GM12873 (cell line): ENCODE results near the gene ALOX5AP.

Experiments used
- CTCF ChIP-seq: IDR thresholded peaks from 2 replicates; pipeline ENCODE4 v1.5.1; 2012; ENCODE audit warnings: low read depth, mild to moderate bottlenecking, moderate library complexity, low read length, control low read depth; ENCODE audit not compliant: insufficient read depth; ENCODE audit errors: missing control alignments

ALOX5AP gene

DNA sequence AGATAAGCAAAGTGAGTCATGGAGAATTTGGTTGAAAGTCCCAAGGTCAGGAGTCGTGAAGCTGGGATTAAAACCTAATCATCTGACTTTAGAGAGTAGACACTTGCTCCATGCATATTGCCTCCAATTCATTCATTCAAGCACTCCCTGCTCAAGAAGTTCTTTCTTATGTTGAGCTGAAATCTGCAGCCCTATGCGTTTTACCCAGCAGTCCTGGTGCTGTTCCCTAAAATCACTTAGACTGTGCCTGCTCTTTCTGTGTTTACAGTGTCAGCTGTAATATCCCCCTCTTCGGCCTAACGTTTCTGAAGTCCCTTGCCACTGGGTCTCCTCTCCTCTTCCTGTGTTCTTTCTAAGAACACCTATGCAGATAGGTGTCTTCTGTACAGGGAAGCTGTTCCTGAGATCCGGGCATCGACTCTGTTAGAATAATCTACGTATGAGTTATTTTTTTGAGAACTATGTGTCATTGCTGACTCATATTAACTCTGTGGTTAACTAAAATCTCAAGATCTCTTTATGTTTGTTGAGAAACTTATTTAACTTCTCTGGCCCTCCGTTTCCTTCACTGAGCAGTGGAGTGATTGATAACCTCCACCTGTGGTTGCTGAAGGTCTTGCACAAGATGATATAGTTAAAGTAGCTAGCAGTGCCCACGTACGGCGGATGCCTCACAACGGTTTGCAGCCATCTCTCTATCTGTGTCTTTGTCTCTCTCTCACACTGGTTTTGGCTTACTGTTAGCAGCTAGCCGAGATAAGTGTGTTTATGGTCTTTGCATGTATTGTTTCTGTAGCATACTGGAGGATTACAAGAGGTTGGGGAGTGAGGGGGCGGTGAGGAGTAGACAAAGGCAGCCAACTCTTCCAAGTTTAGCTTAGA lies 4.7 kb downstream of the ALOX5AP start:
- TF ChIP-seq CTCF, result peak; percentile 25

DNA sequence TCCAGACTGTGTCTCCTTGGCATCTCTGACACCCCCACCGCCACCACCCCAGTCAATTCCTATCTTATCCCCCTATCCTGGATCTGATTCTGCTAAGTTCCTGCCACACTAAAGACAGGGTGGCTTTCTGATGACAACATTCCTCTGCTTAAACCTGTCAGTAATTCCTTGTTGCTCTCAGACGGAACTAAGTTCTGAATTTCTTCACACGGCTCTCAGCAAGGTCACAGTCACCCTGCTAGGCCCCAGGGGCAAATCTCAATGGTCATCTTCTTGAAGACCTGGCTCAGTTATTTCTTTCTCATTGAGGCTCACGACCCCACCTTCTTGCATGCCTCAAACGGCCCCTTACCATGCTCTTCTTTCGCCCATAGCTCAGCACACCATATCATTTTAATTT lies 7.6 kb downstream of the ALOX5AP start:
- no peak for TF ChIP-seq CTCF

DNA sequence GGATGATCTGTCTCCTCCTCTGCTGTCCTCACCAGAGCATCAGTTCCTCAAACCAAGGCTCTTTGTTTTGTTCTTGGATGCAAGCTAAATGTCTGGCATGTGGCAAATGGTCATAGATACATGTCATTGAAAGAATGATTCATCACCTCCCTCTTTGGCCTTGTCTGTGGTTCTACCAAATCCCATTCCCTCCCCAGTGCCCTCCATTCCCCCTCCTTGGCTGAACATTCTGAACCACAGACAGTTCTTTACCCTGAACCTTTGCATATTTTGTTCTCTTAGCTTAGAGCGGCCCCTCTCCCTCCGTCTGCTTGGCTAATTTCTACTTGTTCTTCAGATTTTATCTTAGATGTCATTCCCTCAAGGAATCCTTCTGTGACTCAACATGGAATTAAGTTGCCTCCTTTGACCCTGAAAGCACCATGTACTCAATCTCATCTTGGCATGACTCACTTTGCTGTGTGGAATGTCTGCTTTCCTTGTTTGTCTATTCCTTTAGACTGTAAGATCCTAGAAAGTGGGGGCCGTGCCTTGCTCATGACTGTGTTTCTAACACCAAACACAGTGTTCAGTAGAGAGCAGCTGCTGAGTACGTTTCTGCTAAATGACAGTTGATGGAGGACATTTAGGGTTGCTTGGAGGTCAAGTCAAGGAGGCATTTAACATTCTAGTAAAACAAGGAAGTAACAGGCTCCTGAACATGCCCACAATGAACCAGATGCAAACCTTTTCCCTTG lies 8.1 kb downstream of the ALOX5AP start:
- no peak for TF ChIP-seq CTCF

DNA sequence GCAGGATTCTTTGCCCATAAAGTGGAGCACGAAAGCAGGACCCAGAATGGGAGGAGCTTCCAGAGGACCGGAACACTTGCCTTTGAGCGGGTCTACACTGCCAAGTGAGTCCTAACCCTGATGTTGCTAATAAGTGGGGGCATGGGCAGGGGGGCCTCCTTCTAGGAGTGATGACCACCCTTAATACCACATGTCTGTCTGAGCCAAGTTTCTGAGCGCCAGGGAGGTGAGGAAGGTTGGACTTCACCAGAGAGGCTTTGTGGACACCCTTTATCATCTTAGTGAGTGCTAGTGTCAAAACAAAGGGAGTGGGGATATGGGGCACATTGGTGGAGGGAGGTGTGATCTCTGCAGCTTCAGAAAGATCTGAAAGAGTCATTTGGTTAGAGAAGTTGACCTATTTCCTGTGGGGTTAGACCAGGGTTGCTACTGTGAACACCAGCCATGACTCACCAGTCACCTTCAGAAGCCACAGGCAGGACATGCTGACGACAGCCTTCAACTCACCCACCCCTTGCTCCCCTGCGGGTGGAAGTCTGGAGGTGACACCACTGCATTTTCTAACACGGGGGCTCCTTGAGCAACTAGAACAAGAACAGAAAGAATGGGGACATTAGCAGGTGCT lies 8.8 kb downstream of the ALOX5AP start:
- TF ChIP-seq CTCF, result peak; percentile 28

GRCh38 chr13:30744681-30745077 lies 9.3 kb downstream of the ALOX5AP start:
- TF ChIP-seq CTCF, result no peak

DNA sequence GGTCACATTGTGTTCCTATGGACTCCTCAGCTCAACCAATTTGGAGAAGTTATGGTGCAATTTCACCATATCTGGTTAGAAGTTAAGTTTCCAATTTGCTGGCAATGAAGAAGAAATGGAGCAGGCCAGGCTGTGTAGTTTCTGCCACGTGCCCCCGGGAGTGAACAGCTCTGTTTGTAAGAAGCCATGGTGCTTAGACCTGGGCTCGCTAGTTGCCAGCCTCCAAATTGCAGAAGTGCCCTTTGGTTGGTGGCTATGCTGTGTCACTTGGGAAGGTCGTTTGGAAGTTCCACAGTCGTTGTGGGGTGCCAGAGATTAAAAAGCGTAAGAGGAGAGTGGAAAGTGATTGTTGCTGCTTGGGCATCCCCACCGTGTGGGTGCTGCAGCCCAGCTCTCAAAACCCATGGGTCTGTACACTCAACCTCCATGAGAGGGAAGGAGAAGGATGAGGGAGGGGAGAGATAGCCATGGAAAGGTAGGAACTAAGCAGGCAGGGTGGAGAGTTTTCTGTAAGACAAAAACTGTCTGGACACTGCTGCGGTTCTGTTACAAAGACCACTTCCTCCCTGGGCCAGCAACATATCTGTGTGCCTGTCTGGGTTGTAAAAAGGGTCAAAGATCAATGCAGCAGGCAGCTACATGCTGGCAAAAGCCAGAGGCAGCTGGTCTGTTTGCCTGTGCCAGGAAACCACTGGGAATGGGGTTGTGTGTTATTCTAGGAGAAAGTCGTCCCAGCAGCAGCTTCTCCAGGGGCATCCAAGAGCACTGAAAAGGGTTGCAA lies 10.8 kb downstream of the ALOX5AP start:
- TF ChIP-seq CTCF, result no peak
